Endothelial cell of umbilical vein (primary cell): ENCODE results near the gene ABCF1.

Source experiments
- JUN ChIP-seq: IDR thresholded peaks from 2 replicates; pipeline ENCODE4 v1.6.1; 2011; ENCODE audit warnings: borderline replicate concordance, low read depth; ENCODE audit not compliant: insufficient read length, insufficient read depth
- POLR2AphosphoS5 ChIP-seq: IDR thresholded peaks from 2 replicates; pipeline ENCODE4 v1.6.1; 2012; ENCODE audit warnings: low read depth, mild to moderate bottlenecking, control low read depth, low read length, moderate library complexity; ENCODE audit not compliant: insufficient read depth

DNA sequence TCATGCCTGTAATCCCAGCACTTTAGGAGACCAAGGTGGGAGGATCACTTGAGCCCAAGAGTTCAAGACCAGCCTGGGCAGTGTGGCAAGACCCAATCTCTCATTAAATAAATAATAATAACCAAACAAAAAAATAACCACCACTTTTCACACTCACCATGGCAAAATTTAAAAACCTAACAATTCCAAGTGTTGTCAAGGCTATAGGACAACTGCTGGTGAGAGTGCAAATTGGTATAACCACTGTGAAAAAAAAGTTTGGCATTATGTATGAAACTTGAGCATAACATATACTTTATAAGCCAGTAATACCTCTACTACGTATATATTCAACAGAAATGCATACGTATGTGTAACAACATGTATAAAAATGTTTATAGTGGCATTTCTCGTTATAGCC is 10.3 kb upstream of the ABCF1 start:
- TF ChIP-seq JUN (no peak), POLR2AphosphoS5 (no peak)
